RWPE1 (cell line): Measurements from ENCODE around the gene POLR3B.
"Not testable (repeated sequence)": the region's sequence is repeated elsewhere in the genome, so short reads cannot be mapped to it uniquely, and the experiment has no call there.

Experiments
- CTCF ChIA-PET: fragments of 350-600 bp; sonication (Branson Sonifier 250); formaldehyde crosslinking; extraction: SDS; loops from one replicate; lab custom pipeline; 2021; lab: Yijun Ruan, JAX
- POLR2A ChIA-PET: fragments of 400-600 bp; formaldehyde crosslinking; extraction: SDS; loops from one replicate; lab custom pipeline; 2020; ENCODE audit warnings: antibody characterized with exemption; ENCODE audit not compliant: low non-redundant PET; lab: Yijun Ruan, JAX
- DNase-seq: peaks from one replicate; pipeline ENCODE4 v3.0.0; 2012; ENCODE audit warnings: low spot score
- H3K27ac ChIP-seq: fragments of 450-650 bp; 2 replicates; pipeline ENCODE4 v1.5.1; 2017
- CTCF ChIP-seq: fragments of 450-650 bp; conservative IDR thresholded peaks from 2 replicates; pipeline ENCODE4 v1.5.1; 2017; ENCODE audit warnings: low read depth, mild to moderate bottlenecking

POLR3B gene

GRCh38 chr12:106357549-106358395 lies at the start of gene POLR3B:
Gene POLR3B (plus strand): TSS chr12:106357748. CDS start chr12:106357880, 132 bp downstream.
- peak within 1 kb of the TSS; percentile 94 for H3K27ac ChIP-seq
- POLR2A ChIA-PET: interaction anchor here (0.8 to 1.0 kb wide), 2 partner anchors 16 to 56 kb away, joined by 3 to 4 read pairs; no protein-coding TSS in a partner anchor

GRCh38 chr12:106308121-106308520 lies 49.4 kb upstream of the POLR3B start:
- CTCF ChIA-PET: no interaction called here

More at GRCh38 chr12:106357549-106358395, at the start of gene POLR3B:
- CTCF ChIA-PET: interaction anchor here (0.5 to 1.8 kb wide), 15 partner anchors 12 to 746 kb away, joined by 3 to 10 read pairs (median 4); no protein-coding TSS in a partner anchor
- DNase-seq: peak; percentile 94
- TF ChIP-seq CTCF: peak; percentile 88

GRCh38 chr12:106308611-106309010 lies 48.9 kb upstream of the POLR3B start:
- DNase-seq: no peak
- no peak overlapping the region for H3K27ac ChIP-seq
- no peak for TF ChIP-seq CTCF
- CTCF ChIA-PET: no interaction called here
- POLR2A ChIA-PET: no interaction called here

More at GRCh38 chr12:106308121-106308520, 49.4 kb upstream of the POLR3B start:
- no peak for DNase-seq
- no peak for TF ChIP-seq CTCF
- POLR2A ChIA-PET: no interaction called here
- H3K27ac ChIP-seq: no peak overlapping the region

- DNase-seq: peak; percentile 32
- ChIA-PET POLR2A (no interaction called here), CTCF (interaction anchor here (1.1 kb wide), 1 partner anchor 83 kb away, joined by 3 read pairs; no protein-coding TSS in a partner anchor)
- no peak for TF ChIP-seq CTCF
- peak overlapping the region; percentile 64 for H3K27ac ChIP-seq
Observed at GRCh38 chr12:106309671-106310505, 47.7 kb upstream of the POLR3B start.

GRCh38 chr12:106310687-106311086 lies 46.9 kb upstream of the POLR3B start:
- CTCF ChIA-PET: interaction anchor here (0.7 to 1.1 kb wide), 2 partner anchors 84 to 1449 kb away, joined by 3 to 4 read pairs; no protein-coding TSS in a partner anchor
- TF ChIP-seq CTCF: no peak
- no peak overlapping the region for H3K27ac ChIP-seq
- no peak for DNase-seq
- POLR2A ChIA-PET: no interaction called here

- POLR2A ChIA-PET: no interaction called here
Observed at GRCh38 chr12:106311139-106311538, 46.4 kb upstream of the POLR3B start.

GRCh38 chr12:106313413-106313812 lies 44.1 kb upstream of the POLR3B start:
- POLR2A ChIA-PET, H3K27ac ChIP-seq, DNase-seq: not testable (repeated sequence)
- CTCF ChIA-PET: interaction anchor here (1.0 kb wide), 1 partner anchor 87 kb away, joined by 5 read pairs; no protein-coding TSS in a partner anchor

More at GRCh38 chr12:106311139-106311538, 46.4 kb upstream of the POLR3B start:
- H3K27ac ChIP-seq: no peak overlapping the region
- no peak for DNase-seq
- CTCF ChIA-PET: interaction anchor here (0.7 kb wide), 1 partner anchor 1448 kb away, joined by 4 read pairs; no protein-coding TSS in a partner anchor
- no peak for TF ChIP-seq CTCF
